Muscle of arm (tissue), 14 donors: ENCODE data around the gene PLAAT5. TPM values are rescaled to one million over a fixed set of nuclear protein-coding genes. Genes with fewer than 3 reads are reported as not detected.
"Not testable (repeated sequence)": the region's sequence is repeated elsewhere in the genome, so short reads cannot be mapped to it uniquely, and the experiment has no call there.

ENCODE experiments used
- DNase-seq: peaks from one replicate; pipeline ENCODE4 v3.0.0-alpha.2; 2013
- long read RNA-seq, 11 donors: transcript quantifications; one replicate each; lab custom pipeline, GENCODE V29; 2026
- polyA plus RNA-seq, 12 donors: library from polyadenylated mRNA; unstranded; fragments of 120-200 nt; gene quantifications; one replicate each; pipeline ENCODE4 v1.2.1, GENCODE V29; 2013; ENCODE audit not compliant: insufficient read length in 12 of 12

PLAAT5 gene, protein sequence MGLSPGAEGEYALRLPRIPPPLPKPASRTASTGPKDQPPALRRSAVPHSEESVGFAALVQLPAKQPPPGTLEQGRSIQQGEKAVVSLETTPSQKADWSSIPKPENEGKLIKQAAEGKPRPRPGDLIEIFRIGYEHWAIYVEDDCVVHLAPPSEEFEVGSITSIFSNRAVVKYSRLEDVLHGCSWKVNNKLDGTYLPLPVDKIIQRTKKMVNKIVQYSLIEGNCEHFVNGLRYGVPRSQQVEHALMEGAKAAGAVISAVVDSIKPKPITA
- polyA plus RNA-seq: 1 to 10 TPM in 10 of 12 donors, not detected in 2; 1.9 to 7.4 (median 3.1) TPM
- long read RNA-seq, donor 1, partial matches to known transcripts: 26 of 26 reads
- long read RNA-seq, donor 1, other reads (novel, unspliced or antisense): 0 of 26 reads
- long read RNA-seq, donor 2: 0 reads
- long read RNA-seq, donor 3: 0 reads
- long read RNA-seq, donor 4, partial matches to known transcripts: 0 of 1 reads
- long read RNA-seq, donor 4, other reads (novel, unspliced or antisense): 0 of 1 reads
- long read RNA-seq, donor 5: 0 reads
- long read RNA-seq, donor 6, partial matches to known transcripts: 0 of 1 reads
- long read RNA-seq, donor 6, other reads (novel, unspliced or antisense): 0 of 1 reads
- long read RNA-seq, donor 7, partial matches to known transcripts: 0 of 1 reads
- long read RNA-seq, donor 7, other reads (novel, unspliced or antisense): 0 of 1 reads
- long read RNA-seq, donor 8, partial matches to known transcripts: 0 of 1 reads
- long read RNA-seq, donor 8, other reads (novel, unspliced or antisense): 0 of 1 reads
- long read RNA-seq, donor 9, partial matches to known transcripts: 0 of 2 reads
- long read RNA-seq, donor 9, other reads (novel, unspliced or antisense): 0 of 2 reads
- long read RNA-seq, donor 10: 0 reads
- long read RNA-seq, donor 11, partial matches to known transcripts: 0 of 4 reads
- long read RNA-seq, donor 11, other reads (novel, unspliced or antisense): 0 of 4 reads

DNA sequence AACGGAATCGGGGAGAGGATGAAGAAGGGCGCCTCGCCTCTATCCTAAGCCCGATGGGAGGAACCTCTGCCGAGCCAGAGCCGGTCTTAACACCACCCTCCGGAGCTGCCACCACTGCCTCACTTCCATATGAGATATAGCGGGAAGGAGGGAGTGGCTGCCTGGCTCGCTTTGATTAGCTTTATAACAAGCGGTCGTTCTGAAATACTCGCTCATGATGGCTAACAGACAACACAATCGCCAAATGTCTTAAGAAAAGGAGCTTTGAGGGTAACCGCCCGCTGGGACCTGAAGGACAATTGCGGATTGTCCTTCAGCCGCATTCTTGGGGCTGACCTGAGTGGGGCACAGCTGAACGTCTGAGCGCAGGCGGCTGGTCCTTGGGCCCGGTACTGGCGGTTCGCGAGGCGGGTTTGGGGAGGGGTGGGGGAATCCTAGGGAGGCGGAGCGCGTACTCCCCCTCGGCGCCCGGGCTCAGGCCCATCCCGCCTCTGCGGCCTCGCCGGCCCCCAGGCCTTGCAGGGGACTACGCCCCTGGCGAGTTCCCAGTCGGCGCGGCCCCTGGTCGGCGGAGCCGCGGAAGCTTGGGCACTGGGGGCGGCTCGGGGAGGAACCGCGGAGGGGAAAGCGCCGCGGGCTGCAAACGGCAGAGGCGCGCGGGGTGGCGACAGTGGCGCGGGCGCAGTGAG is at the start of gene PLAAT5:
Gene PLAAT5 (minus strand): TSS at position 617 of the 689 bp plus-strand sequence. CDS start 133 bp downstream, at position 484.
- DNase-seq: no peak

DNA sequence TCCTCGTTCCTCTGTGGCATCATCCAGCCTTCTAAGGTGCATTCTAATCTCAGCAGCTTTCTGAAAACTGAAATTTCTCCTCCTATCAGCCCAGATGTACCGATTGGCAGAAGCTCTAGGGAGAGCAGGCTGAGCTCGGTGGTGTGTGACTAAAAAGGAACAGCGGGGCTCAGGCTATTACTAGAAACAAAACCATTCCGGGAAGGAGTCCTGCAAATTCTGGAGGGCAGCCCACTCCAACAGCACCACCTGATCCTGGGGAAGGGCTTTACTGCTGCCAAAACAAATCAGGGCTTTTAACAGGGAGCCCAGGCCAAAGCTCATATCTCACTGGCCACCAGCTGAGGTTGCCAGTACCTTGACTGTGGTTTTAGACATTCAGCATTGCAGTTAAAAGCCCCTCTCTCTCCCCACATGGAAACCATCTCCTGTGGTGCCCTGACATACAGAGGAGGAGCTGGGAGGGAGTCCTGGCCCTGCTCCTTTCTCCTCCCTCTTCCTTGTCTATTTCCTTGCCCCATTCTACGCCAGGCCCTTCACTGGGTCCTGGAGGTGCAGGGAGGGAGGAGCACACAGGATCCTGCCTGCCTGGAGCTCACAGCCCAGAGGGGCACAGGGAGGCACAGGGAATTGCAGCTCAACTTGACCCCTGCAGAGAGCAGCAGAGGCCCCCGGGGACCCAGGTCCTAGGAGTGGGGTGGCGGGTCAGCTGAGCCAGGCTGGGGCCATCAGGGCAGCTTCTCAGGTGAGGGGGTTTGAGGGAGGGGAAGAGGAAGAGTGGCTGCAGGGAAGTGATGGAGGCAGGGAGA is 46.5 kb upstream of the PLAAT5 start:
- peak; percentile 54 for DNase-seq

DNA sequence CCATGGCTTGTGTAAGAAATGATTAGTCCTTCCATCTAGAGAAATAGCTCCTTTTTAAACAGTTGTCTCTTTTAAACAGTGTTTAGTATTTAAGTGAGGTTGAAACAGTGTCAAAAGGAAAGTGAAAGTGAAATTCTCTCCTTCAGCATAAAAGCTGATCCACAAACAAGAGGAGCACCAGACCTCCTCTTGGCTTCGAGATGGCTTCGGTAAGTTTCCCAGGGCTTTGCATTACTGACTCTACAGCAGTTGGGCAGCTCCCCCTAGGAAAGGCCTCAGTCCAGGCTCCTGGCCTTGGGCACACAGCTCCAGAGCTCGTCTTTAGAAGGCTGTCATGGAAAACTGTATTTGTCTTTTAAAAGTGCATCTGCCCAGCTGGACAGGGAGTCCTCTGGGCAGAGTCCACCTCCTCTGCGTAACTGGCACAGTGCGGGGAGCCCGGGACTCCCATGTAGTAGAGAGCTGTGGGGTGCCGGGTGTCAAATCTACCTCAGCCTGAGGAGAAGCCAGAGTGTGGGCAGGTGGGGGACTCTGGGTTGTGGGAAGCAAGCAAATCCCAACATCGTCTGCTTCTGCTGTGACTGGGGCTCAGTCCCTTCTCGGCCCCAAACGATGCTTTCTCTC is 45.8 kb upstream of the PLAAT5 start, which contains the start of gene PLAAT4:
Gene PLAAT4 (plus strand): TSS at position 140 of the 624 bp plus-strand sequence. CDS start 61 bp downstream, at position 201.
- peak; percentile 62 for DNase-seq

DNA sequence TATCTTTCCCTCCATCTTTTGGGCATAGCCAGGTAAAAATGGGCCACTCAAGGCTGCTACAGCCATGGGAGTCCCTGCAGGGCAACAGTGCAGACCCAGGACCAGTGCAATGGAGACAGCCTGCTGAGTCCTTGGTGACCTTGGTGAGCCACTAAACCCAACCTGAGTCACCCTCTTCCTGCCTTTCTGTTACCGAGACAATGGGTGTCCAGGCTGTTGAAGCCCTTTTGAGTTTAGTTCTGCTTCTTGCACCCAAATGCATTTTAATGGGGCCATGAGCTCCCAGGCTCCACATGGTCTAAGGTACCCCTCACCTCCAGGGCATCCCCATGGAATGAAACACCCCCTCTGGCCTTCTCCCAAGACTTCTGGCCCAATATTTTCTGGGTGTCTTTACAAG is 44.8 kb upstream of the PLAAT5 start:
- DNase-seq: no peak

DNA sequence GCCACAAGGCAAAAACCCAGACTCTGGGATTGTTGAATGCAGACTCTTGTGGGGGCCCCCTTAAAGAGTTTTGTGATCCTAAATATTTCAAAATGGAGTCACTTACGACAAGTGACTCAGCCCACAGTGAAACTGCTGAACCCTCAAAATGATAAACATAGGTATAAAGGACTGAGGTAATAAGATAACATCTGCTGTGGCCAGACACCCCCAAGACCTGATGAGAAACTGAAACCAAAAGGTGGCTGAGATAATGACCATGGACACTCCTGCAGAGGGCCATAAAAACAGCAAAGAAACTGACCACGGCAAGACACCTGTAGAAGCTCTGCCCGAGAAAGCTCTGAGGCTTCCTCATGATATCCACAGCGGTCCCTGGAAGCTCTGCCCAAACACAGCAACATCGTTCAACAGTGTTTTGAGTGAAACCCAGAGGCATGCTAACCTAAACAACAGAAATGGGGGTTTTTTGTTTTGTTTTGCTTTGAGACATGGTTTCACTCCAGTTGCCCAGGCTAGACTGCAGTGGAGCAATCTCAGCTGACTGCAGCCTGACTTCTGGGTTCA is 44.0 kb upstream of the PLAAT5 start:
- no peak for DNase-seq

DNA sequence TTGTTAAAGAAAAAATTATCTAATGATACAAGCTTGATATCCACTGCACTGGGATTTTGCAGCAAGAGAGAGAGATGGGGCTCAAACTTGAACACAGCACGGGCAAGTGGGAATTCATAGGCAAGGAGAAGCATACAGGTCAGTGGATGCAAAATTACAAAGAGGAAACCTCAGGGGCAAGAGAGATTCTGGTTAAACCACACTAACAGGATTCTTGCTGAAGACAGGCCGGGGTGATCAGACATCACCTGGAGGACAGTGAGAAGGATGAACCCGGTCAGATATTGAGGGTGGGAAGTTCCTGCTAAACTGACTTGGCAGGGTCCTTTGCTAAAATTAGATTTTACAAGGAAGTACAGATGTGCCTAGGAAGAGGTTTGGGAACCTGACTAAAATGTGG is 43.1 kb upstream of the PLAAT5 start:
- DNase-seq: no peak

DNA sequence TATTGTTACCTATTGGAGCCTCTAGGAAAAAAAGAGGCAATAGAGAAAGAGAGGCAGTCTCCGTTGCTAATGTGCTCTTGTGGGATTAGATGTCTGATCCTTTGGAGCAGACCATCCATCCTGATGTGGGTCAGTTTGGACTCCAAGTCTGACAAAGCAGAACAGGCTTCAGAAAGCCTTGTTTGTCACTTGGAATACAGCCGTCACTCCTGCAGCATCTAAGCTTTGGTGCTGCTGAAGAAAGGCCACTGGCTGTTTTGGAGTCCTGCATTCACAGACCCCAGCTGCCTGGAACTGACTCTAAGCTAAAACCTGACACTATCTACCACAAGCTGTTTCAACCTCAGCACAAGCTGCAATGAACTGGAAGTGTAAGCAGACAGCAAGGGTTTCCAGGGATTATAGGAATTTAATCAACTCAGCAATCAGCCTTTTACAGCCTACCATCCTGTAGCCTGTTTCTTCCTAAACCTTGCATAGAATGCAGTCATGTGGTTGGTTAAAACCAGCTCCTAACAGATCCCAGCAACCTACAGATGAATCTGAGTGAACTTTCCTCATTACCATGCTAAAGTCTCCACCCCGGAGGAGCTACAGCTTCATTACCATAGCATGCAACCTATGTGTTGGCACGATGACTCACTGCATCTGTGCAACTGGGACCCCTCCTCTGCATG is 42.0 kb upstream of the PLAAT5 start:
- no peak for DNase-seq

DNA sequence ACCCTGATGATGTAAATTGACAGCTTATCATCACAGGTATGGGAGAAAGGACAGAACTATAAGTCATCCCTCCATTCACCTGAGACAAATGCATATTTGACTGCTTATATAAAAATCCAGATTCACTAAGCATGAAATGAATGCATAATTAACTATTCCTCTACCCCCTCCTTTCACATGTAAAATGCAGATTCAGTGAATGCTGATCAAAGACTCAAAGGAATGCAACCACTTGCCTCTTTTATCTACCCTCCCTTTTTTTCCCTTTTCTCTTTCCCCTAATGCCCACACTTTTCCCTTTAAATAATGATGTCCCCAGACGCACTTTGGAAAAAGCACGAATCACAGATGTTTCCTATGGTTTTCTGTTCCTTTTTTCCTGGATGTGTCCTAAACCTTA is 41.1 kb upstream of the PLAAT5 start:
- DNase-seq: no peak

DNA sequence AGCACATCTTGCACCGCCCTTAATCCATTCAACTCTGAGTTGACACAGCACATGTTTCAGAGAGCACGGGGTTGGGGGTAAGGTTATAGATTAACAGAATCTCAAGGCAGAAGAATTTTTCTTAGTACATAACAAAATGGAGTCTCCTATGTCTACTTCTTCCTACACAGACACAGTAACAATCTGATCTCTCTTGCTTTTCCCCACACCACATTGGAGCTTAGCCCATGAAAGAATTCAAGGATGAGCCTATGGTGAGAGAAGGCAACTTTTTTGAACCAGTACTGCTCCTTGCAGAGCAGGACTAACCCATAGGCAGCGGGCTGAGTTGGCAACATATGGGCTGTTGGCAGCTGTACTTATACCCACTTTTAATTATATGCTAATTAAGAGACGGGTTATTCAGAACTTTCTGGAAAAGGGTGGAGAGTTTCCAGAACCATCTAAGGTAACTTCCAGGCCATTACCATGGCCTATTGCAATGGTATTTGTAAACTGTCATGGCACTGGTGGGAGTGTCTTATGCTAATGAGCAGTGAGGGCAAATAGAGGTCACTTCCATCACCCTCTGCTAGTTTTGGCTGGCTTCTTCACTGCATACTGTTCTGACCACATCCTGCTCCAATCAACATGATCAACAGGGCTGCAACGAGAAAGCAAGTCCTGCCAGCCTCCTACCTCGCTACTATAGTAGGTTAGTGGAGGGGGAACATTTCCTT is 40.3 kb upstream of the PLAAT5 start:
- not testable (repeated sequence) for DNase-seq

DNA sequence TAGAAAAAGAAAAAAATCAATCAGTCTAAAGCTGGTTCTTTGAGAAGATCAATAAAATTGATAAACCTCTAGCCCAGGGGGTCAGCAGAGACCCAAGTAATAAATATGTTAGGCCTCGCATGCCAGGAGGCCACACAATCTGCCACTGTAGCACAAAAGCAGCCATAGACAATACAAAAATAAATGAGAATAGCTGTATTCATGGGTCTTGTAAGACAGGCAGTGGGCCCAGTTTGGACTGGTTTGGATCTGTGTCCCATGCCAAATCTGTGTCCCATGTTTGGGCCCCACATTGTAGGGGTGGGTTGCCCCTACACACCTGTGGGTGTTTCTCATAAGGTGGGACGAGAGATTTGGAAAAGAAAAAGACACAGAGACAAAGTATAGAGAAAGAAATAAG is 39.1 kb upstream of the PLAAT5 start:
- DNase-seq: no peak

DNA sequence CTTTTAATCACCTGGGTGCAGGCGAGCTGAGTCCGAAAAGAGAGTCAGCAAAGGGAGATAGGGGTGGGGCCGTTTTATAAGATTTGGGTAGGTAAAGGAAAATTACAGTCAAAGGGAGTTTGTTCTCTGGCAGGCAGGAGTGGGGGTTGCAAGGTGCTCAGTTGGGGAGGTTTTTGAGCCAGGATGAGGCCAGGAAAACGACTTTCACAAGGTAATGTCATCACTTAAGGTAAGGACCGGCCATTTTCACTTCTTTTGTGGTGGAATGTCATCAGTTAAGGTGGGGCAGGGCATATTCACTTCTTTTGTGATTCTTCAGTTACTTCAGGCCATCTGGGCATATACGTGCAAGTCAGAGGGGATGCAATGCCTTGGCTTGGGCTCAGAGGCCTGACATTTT is 38.4 kb upstream of the PLAAT5 start:
- not testable (repeated sequence) for DNase-seq

DNA sequence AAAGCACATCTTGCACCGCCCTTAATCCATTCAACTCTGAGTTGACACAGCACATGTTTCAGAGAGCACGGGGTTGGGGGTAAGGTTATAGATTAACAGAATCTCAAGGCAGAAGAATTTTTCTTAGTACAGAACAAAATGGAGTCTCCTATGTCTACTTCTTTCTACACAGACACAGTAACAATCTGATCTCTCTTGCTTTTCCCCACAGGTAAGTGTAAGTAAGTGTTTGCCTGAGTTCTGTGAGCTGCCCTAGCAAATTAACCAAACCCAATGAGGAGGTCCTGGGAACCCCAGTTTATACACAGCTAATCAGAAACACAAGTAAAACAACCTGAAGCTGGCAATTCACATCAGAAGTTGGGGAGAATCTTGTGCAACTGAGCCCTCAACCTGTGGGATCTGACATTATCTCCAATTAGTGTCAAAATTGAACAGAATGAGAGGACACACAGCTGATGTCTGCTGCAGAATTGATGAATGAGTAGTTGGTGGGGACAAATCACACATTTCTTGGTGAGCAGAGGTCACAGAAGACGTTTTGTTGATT is 37.8 kb upstream of the PLAAT5 start:
- DNase-seq: not testable (repeated sequence)

DNA sequence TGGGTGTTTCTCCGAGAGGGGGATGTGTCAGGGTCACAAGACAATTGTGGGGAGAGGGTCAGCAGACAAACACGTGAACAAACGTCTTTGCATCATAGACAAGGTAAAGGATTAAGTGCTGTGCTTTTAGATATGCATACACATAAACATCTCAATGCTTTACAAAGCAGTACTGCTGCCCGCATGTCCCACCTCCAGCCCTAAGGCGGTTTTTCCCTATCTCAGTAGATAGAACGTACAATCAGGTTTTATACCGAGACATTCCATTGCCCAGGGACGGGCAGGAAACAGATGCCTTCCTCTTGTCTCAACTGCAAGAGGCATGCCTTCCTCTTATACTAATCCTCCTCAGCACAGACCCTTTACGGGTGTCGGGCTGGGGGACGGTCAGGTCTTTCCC is 37.2 kb upstream of the PLAAT5 start:
- not testable (repeated sequence) for DNase-seq

DNA sequence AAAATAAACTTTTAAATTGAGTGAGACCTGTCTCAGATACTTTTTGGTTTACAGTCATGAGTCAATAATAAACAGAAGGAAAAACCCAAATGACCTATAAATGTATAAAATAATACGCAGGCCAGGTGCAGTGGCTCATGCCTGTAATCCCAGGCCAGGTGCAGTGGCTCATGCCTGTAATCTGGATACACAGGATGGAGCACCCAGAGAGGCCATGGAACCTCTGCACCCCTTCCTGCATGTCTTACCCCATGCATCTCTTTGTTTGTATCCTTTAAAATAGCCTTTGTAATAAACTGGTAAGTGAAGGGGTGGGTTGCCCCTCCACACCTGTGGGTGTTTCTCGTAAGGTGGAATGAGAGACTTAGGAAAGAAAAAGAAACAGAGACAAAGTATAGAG is 36.7 kb upstream of the PLAAT5 start:
- DNase-seq: no peak

DNA sequence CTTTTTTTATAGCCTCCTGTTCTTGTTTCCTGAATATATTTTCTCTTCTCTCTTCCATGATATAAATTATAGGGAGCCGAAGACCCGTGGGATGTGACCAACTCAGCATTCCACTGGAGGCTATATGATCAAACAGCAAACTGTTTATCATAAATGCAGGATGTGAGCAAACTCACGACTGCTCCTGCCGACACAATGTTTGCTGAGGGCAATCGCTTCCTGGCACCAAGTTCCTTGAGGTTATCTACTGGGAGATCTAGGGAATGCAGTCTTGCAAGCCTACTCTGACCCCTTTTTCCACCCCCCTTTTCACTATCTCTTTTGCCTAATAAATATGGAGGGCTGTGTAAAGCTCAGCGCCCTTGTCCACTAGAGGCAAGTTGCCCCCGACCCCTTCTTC is 32.2 kb upstream of the PLAAT5 start:
- no peak for DNase-seq

DNA sequence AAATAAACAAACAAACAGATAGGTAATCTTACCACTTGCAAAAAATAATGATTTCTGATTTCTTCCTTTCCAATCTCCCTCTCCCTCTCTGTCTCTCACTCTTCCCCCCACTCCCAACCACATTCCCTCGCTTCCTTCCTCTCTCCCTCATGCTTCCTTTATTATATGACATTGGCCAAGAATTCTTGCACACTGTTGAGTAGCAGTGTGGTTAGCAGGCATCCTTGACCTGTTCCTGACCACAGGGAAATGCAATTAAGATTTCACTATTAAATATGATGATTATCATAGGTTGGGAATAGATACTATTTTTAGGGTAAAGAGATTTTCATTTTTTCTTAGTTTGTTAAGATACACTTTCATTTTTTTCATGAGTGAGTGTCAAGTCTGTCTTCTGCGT is 30.9 kb upstream of the PLAAT5 start:
- no peak for DNase-seq

DNA sequence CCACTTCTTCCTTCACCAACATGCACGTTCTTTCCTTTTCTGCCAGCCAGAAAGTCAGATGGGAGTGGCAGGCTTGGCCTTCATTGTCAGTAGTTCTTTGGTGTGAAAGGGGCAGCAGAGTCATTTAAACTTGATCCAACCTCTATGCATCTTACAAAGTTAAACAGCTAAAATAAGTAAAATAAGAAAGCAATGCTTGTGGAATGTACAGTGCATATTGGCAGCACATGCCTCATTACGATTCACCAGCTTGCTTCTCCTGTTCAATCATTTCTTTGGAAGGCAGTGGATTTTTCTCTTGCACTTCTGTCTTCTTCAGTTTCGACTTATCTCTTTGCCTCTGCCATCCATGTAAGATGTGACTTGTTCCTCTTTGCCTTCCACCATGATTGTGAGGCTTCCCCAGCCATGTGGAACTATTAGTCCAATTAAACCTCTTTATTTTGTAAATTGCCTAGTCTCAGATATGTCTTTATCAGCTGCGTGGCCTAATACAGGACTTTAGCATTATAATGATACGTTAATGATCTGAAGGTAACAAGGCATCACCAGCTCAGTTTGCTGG is 29.7 kb upstream of the PLAAT5 start:
- DNase-seq: no peak

DNA sequence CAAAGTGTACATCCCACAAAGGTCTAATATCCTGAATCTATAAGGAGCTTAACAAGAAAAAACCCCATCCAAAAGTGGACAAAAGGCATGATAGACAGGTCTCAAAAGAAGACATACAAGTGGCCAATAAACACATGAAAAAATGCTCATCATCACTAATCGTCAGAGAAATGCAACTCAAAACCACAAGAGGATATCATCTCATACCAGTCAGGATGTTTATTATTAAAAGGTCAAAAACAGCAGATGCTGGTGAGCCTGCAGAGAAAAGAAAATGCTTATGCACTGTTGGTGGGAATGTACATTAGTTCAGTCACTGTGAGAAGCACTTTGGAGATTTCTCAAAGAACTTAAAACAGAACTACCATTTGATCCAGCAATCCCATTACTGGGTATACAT is 27.6 kb upstream of the PLAAT5 start:
- no peak for DNase-seq
